Stimulated activated CD4-positive, alpha-beta T cell treated with anti-CD3 and anti-CD28 coated beads, TNF-alpha, amount 100 ng/mL, for 4 hours (primary cell): ENCODE measurements around the gene BACH2.

Experiments used
- DNase-seq, 3 experiments: peaks; one replicate each; pipeline ENCODE4 v3.0.0-alpha.2; 2020; ENCODE audit warnings: low read depth in 3 of 3

The BACH2 gene

GRCh38 chr6:90238496-90239266 lies 58.0 kb downstream of the BACH2 start:
- no peak for DNase-seq

GRCh38 chr6:90237350-90237990 lies 59.2 kb downstream of the BACH2 start:
- no peak for DNase-seq

- DNase-seq, result peak in 2 of 3 experiments; percentile 54 to 73
These were observed 62.6 kb downstream of the BACH2 start for GRCh38 chr6:90233994-90234393.

GRCh38 chr6:90233213-90233612 lies 63.4 kb downstream of the BACH2 start:
- DNase-seq, result no peak

- DNase-seq, result no peak
These were observed 64.8 kb downstream of the BACH2 start for GRCh38 chr6:90231798-90232197.

- no peak for DNase-seq
These were observed 65.3 kb downstream of the BACH2 start for GRCh38 chr6:90231308-90231707.

GRCh38 chr6:90230548-90231215 lies 66.0 kb downstream of the BACH2 start:
- no peak for DNase-seq

- no peak for DNase-seq
These were observed 67.2 kb downstream of the BACH2 start for GRCh38 chr6:90229331-90230010.

GRCh38 chr6:90227673-90228072 lies 69.0 kb downstream of the BACH2 start:
- no peak for DNase-seq

GRCh38 chr6:90227213-90227612 lies 69.4 kb downstream of the BACH2 start:
- no peak for DNase-seq

GRCh38 chr6:90226257-90226656 lies 70.4 kb downstream of the BACH2 start:
- DNase-seq, result no peak

GRCh38 chr6:90224196-90224595 lies 72.4 kb downstream of the BACH2 start:
- no peak for DNase-seq

- peak in 2 of 3 experiments; percentile 32 to 44 for DNase-seq
These were observed 73.9 kb downstream of the BACH2 start for GRCh38 chr6:90222724-90223198.

- DNase-seq, result no peak
These were observed 74.6 kb downstream of the BACH2 start for GRCh38 chr6:90222008-90222407.

GRCh38 chr6:90221403-90221802 lies 75.2 kb downstream of the BACH2 start:
- no peak for DNase-seq

GRCh38 chr6:90220273-90220672 lies 76.4 kb downstream of the BACH2 start:
- no peak for DNase-seq

- no peak for DNase-seq
These were observed 77.2 kb downstream of the BACH2 start for GRCh38 chr6:90219209-90219985.

- DNase-seq, result no peak
These were observed 77.8 kb downstream of the BACH2 start for GRCh38 chr6:90218959-90219208.

- DNase-seq, result no peak
These were observed 79.0 kb downstream of the BACH2 start for GRCh38 chr6:90217506-90218127.

GRCh38 chr6:90216072-90216977 lies 80.3 kb downstream of the BACH2 start:
- DNase-seq, result no peak
